GM19238 (cell line): ENCODE results near the gene PPA2.
A peak's percentile ranks its signal among the peaks of the same experiment; 100 is the strongest.
"Not testable (repeated sequence)": the region's sequence is repeated elsewhere in the genome, so short reads cannot be mapped to it uniquely, and the experiment has no call there.

Source experiments
- DNase-seq: peaks from one replicate; pipeline ENCODE4 v3.0.0; 2011; ENCODE audit warnings: low spot score; ENCODE audit not compliant: insufficient read length

PPA2 gene

GRCh38 chr4:105473324-105474098 lies at the start of gene PPA2:
PPA2 (minus strand) TSS chr4:105474062; CDS start chr4:105474050, 12 bp downstream.
- peak; percentile 76 for DNase-seq

GRCh38 chr4:105520819-105521790 lies 47.2 kb upstream of the PPA2 start:
- peak; percentile 41 for DNase-seq

- DNase-seq = no peak
Observed at GRCh38 chr4:105510245-105510644, 36.4 kb upstream of the PPA2 start.

GRCh38 chr4:105509714-105510113 lies 35.9 kb upstream of the PPA2 start:
- no peak for DNase-seq

GRCh38 chr4:105509291-105509690 lies 35.4 kb upstream of the PPA2 start:
- peak; percentile 11 for DNase-seq

- DNase-seq = no peak
Observed at GRCh38 chr4:105504744-105505143, 30.9 kb upstream of the PPA2 start.

- DNase-seq = no peak
Observed at GRCh38 chr4:105503484-105503883, 29.6 kb upstream of the PPA2 start.

- no peak for DNase-seq
Observed at GRCh38 chr4:105496899-105497298, 23.0 kb upstream of the PPA2 start.

- no peak for DNase-seq
Observed at GRCh38 chr4:105495667-105496066, 21.8 kb upstream of the PPA2 start.

- DNase-seq = no peak
Observed at GRCh38 chr4:105490523-105490922, 16.7 kb upstream of the PPA2 start.

- DNase-seq = no peak
Observed at GRCh38 chr4:105483840-105484239, 10.0 kb upstream of the PPA2 start.

GRCh38 chr4:105474099-105474518 lies 247 bp upstream of the PPA2 start:
- no peak for DNase-seq

- no peak for DNase-seq
Observed at GRCh38 chr4:105472871-105473323, 965 bp downstream of the PPA2 start.

- DNase-seq = peak; percentile 55
Observed at GRCh38 chr4:105471566-105472176, 2.2 kb downstream of the PPA2 start.

- DNase-seq = no peak
Observed at GRCh38 chr4:105470766-105471165, 3.1 kb downstream of the PPA2 start.

- DNase-seq = no peak
Observed at GRCh38 chr4:105469736-105470135, 4.1 kb downstream of the PPA2 start.

- DNase-seq = no peak
Observed at GRCh38 chr4:105466580-105466979, 7.3 kb downstream of the PPA2 start.

- DNase-seq = not testable (repeated sequence)
Observed at GRCh38 chr4:105464563-105464962, 9.3 kb downstream of the PPA2 start.

- DNase-seq = no peak
Observed at GRCh38 chr4:105462576-105462975, 11.3 kb downstream of the PPA2 start.

- DNase-seq = no peak
Observed at GRCh38 chr4:105461621-105462382, 12.1 kb downstream of the PPA2 start.

GRCh38 chr4:105461221-105461620 lies 12.6 kb downstream of the PPA2 start:
- no peak for DNase-seq
